ENCODE measurements around the gene RELA.

- TF ChIP-seq, protein P1, sequence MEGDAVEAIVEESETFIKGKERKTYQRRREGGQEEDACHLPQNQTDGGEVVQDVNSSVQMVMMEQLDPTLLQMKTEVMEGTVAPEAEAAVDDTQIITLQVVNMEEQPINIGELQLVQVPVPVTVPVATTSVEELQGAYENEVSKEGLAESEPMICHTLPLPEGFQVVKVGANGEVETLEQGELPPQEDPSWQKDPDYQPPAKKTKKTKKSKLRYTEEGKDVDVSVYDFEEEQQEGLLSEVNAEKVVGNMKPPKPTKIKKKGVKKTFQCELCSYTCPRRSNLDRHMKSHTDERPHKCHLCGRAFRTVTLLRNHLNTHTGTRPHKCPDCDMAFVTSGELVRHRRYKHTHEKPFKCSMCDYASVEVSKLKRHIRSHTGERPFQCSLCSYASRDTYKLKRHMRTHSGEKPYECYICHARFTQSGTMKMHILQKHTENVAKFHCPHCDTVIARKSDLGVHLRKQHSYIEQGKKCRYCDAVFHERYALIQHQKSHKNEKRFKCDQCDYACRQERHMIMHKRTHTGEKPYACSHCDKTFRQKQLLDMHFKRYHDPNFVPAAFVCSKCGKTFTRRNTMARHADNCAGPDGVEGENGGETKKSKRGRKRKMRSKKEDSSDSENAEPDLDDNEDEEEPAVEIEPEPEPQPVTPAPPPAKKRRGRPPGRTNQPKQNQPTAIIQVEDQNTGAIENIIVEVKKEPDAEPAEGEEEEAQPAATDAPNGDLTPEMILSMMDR (IDR thresholded peaks at IDR 0.05; ENCODE audit: insufficient read depth, low read length) = no peak
- TF ChIP-seq, protein P2, sequence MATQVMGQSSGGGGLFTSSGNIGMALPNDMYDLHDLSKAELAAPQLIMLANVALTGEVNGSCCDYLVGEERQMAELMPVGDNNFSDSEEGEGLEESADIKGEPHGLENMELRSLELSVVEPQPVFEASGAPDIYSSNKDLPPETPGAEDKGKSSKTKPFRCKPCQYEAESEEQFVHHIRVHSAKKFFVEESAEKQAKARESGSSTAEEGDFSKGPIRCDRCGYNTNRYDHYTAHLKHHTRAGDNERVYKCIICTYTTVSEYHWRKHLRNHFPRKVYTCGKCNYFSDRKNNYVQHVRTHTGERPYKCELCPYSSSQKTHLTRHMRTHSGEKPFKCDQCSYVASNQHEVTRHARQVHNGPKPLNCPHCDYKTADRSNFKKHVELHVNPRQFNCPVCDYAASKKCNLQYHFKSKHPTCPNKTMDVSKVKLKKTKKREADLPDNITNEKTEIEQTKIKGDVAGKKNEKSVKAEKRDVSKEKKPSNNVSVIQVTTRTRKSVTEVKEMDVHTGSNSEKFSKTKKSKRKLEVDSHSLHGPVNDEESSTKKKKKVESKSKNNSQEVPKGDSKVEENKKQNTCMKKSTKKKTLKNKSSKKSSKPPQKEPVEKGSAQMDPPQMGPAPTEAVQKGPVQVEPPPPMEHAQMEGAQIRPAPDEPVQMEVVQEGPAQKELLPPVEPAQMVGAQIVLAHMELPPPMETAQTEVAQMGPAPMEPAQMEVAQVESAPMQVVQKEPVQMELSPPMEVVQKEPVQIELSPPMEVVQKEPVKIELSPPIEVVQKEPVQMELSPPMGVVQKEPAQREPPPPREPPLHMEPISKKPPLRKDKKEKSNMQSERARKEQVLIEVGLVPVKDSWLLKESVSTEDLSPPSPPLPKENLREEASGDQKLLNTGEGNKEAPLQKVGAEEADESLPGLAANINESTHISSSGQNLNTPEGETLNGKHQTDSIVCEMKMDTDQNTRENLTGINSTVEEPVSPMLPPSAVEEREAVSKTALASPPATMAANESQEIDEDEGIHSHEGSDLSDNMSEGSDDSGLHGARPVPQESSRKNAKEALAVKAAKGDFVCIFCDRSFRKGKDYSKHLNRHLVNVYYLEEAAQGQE (IDR thresholded peaks at IDR 0.05; ENCODE audit: insufficient replicate concordance, low read depth) = no peak
Observed at GRCh38 chr11:65622011-65622410, 40.7 kb downstream of the RELA start.

All from HL-60 (cell line).